ENCODE results near the gene RAB17. TPM values are rescaled to one million over a fixed set of nuclear protein-coding genes. Genes with fewer than 3 reads are reported as not detected.

RAB17 gene
- total and polyA plus RNA-seq, 10 of the 15 experiments (the other 5 are each of a cell fraction or from before 2014, with no cell fraction given) = 0.07 to 1.4 (median 0.28) TPM; not detected in 3

DNA sequence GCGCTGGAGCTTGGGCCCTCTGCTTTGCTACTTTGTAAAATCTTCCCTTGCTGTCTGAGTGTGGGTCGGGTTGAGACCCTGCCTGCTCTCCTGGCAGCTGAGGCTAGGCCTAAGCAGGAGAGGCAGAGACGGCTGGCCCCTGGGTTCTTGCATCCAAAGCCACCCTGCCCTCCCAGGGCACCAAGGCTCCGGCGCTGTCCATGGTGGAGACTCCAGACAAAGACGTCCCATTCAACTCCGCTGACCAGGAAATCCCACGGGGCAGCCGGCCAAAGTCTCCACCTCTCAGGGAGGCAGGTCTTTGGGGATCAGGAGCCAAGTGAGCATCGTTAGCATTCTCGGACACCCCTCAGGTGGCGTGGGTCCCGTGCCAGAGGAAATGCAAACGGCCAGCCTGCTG is 26.7 kb downstream of the RAB17 start:
- Histone ChIP-seq H3K4me2 (ENCODE audit: control insufficient read depth, insufficient read depth) (no peak overlapping the region), H3K4me3 (no peak overlapping the region), H3K9ac (ENCODE audit: control insufficient read depth, insufficient read depth, low read length) (no peak overlapping the region), H3K36me3 (ENCODE audit: control insufficient read depth in 2 of 2, insufficient read depth in 2 of 2, low read length in 1 of 2) (no peaks in the 10 kb centered on the region), H3K4me1 (ENCODE audit: control insufficient read depth, insufficient read depth, low read length) (peaks cover 5% of the 10 kb centered on the region; the same call in 1 of the 2 replicates), H3K79me2 (ENCODE audit: control insufficient read depth, insufficient read depth, low read length) (no peaks in the 10 kb centered on the region), H3K27me3 (replicated peaks in 1 of 2; ENCODE audit: control insufficient read depth in 2 of 2, insufficient read depth in 2 of 2, low read length in 1 of 2) (no peaks in the 10 kb centered on the region; a peak in 1 of 4 replicates), H2AFZ (ENCODE audit: control insufficient read depth, low read depth, low read length) (no peak overlapping the region), H3K9me3 (replicated peaks; ENCODE audit: control insufficient read depth, insufficient read depth, low read length) (no peaks in the 10 kb centered on the region; the same call in 2 of the 3 replicates), H4K20me1 (ENCODE audit: control insufficient read depth, insufficient read depth) (no peaks in the 10 kb centered on the region), H3K27ac (ENCODE audit: control insufficient read depth, insufficient read depth) (no peak overlapping the region)
- TF ChIP-seq, protein P1, sequence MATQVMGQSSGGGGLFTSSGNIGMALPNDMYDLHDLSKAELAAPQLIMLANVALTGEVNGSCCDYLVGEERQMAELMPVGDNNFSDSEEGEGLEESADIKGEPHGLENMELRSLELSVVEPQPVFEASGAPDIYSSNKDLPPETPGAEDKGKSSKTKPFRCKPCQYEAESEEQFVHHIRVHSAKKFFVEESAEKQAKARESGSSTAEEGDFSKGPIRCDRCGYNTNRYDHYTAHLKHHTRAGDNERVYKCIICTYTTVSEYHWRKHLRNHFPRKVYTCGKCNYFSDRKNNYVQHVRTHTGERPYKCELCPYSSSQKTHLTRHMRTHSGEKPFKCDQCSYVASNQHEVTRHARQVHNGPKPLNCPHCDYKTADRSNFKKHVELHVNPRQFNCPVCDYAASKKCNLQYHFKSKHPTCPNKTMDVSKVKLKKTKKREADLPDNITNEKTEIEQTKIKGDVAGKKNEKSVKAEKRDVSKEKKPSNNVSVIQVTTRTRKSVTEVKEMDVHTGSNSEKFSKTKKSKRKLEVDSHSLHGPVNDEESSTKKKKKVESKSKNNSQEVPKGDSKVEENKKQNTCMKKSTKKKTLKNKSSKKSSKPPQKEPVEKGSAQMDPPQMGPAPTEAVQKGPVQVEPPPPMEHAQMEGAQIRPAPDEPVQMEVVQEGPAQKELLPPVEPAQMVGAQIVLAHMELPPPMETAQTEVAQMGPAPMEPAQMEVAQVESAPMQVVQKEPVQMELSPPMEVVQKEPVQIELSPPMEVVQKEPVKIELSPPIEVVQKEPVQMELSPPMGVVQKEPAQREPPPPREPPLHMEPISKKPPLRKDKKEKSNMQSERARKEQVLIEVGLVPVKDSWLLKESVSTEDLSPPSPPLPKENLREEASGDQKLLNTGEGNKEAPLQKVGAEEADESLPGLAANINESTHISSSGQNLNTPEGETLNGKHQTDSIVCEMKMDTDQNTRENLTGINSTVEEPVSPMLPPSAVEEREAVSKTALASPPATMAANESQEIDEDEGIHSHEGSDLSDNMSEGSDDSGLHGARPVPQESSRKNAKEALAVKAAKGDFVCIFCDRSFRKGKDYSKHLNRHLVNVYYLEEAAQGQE (IDR thresholded peaks at IDR 0.05; ENCODE audit: low read depth, low read length) = peak; percentile 73; the same call in 1 of the 2 replicates
- TF ChIP-seq ZNF217 (IDR thresholded peaks at IDR 0.05) = no peak
- ChIA-PET SMC1A (ENCODE audit: uncharacterized antibody, unreplicated experiment) (interaction anchor here (1.5 kb wide), 1 partner anchor 51 kb away, joined by 4 read pairs; no protein-coding TSS in a partner anchor), RAD21 (ENCODE audit: unreplicated experiment) (interaction anchor here (3.3 kb wide), 1 partner anchor 51 kb away, joined by 12 read pairs; no protein-coding TSS in a partner anchor), CTCF (interaction anchor here (1.7 to 3.3 kb wide), 2 partner anchors 8 to 51 kb away, joined by 4 to 25 read pairs; no protein-coding TSS in a partner anchor), POLR2A (no interaction called here)
- 49% methylated on average over 14 of the region's 14 CpGs for WGBS (ENCODE audit: insufficient coverage, insufficient replicate concordance, low lambda C conversion rate, missing lambda C conversion rate)
- no TSS peak for BruUV-seq (replicated peaks)
- intact Hi-C loops (cut with micrococcal nuclease; ENCODE audit: unreplicated experiment) = no loop called here
- in situ Hi-C loops (cut with MboI) = no loop called here
- ATAC-seq = no peak
- DNase-seq (ENCODE audit: low read depth, low spot score) = no peak
- no peak for FAIRE-seq

DNA sequence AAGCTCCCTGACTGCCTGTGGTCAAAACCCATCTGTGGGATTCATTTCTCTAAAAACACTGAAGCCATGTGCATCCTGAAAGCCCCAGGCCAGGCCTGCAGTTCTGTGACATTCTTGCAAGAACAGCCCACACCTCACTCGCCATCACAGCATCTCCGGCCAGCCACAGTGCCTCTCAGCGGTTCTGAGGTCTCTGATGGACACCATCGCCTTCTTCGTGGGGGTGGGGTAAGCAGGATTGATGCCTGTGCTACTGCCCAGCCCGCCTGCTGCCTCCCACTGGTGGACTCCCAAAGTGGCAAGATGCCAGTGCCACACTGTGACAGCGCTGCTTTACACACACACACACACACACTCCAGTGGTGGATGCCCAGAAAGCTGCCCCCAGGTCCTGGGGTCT is 29.3 kb downstream of the RAB17 start:
- DNase-seq (ENCODE audit: low read depth, low spot score) (no peak), ATAC-seq (no peak), FAIRE-seq (no peak)
- Histone ChIP-seq H3K4me1 (ENCODE audit: control insufficient read depth, insufficient read depth, low read length) (peaks cover 19% of the 10 kb centered on the region), H3K27ac (ENCODE audit: control insufficient read depth, insufficient read depth) (no peak overlapping the region), H3K9ac (ENCODE audit: control insufficient read depth, insufficient read depth, low read length) (no peak overlapping the region), H2AFZ (ENCODE audit: control insufficient read depth, low read depth, low read length) (no peak overlapping the region), H3K9me3 (replicated peaks; ENCODE audit: control insufficient read depth, insufficient read depth, low read length) (peaks cover under 1% of the 10 kb centered on the region; the same call in 1 of the 3 replicates), H3K4me3 (no peak overlapping the region), H3K36me3 (ENCODE audit: control insufficient read depth in 2 of 2, insufficient read depth in 2 of 2, low read length in 1 of 2) (no peaks in the 10 kb centered on the region), H3K79me2 (ENCODE audit: control insufficient read depth, insufficient read depth, low read length) (no peaks in the 10 kb centered on the region), H4K20me1 (ENCODE audit: control insufficient read depth, insufficient read depth) (no peaks in the 10 kb centered on the region), H3K27me3 (replicated peaks in 1 of 2; ENCODE audit: control insufficient read depth in 2 of 2, insufficient read depth in 2 of 2, low read length in 1 of 2) (no peaks in the 10 kb centered on the region), H3K4me2 (ENCODE audit: control insufficient read depth, insufficient read depth) (no peak overlapping the region)
- in situ Hi-C loops (cut with MboI) (no loop called here), intact Hi-C loops (cut with micrococcal nuclease; ENCODE audit: unreplicated experiment) (no loop called here)
- ChIA-PET POLR2A (no interaction called here), CTCF (interaction anchor here (2.9 to 3.3 kb wide), 2 partner anchors 11 to 48 kb away, joined by 25 to 26 read pairs; no protein-coding TSS in a partner anchor), SMC1A (ENCODE audit: uncharacterized antibody, unreplicated experiment) (interaction anchor here (0.8 to 7.4 kb wide), 5 partner anchors 10 to 49 kb away, joined by 3 to 44 read pairs (median 11); no protein-coding TSS in a partner anchor), RAD21 (ENCODE audit: unreplicated experiment) (interaction anchor here (2.7 to 3.3 kb wide), 2 partner anchors 11 to 49 kb away, joined by 12 to 15 read pairs; no protein-coding TSS in a partner anchor)
- 62% methylated on average over 7 of the region's 7 CpGs for WGBS (ENCODE audit: insufficient coverage, insufficient replicate concordance, low lambda C conversion rate, missing lambda C conversion rate)
- BruUV-seq (replicated peaks) = no TSS peak
- no peak for TF ChIP-seq SREBF2 (IDR thresholded peaks at IDR 0.05; ENCODE audit: low read length)
- TF ChIP-seq SIX5 (IDR thresholded peaks at IDR 0.05; ENCODE audit: low read depth, low read length, severe bottlenecking) = no peak
- no peak for TF ChIP-seq ZNF274 (IDR thresholded peaks at IDR 0.05; ENCODE audit: insufficient read depth, insufficient read length)
- TF ChIP-seq CHD1 (IDR thresholded peaks at IDR 0.05; ENCODE audit: low read depth, low read length) = no peak
- no peak for TF ChIP-seq IRF3 (IDR thresholded peaks at IDR 0.05)
- no peak for TF ChIP-seq KAT2A (conservative IDR thresholded peaks at IDR 0.05; ENCODE audit: control insufficient read depth, low read depth, low read length)
- TF ChIP-seq RB1 (IDR thresholded peaks at IDR 0.05; ENCODE audit: borderline replicate concordance) = no peak
- TF ChIP-seq, protein P2, sequence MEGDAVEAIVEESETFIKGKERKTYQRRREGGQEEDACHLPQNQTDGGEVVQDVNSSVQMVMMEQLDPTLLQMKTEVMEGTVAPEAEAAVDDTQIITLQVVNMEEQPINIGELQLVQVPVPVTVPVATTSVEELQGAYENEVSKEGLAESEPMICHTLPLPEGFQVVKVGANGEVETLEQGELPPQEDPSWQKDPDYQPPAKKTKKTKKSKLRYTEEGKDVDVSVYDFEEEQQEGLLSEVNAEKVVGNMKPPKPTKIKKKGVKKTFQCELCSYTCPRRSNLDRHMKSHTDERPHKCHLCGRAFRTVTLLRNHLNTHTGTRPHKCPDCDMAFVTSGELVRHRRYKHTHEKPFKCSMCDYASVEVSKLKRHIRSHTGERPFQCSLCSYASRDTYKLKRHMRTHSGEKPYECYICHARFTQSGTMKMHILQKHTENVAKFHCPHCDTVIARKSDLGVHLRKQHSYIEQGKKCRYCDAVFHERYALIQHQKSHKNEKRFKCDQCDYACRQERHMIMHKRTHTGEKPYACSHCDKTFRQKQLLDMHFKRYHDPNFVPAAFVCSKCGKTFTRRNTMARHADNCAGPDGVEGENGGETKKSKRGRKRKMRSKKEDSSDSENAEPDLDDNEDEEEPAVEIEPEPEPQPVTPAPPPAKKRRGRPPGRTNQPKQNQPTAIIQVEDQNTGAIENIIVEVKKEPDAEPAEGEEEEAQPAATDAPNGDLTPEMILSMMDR (IDR thresholded peaks at IDR 0.05 in 2 of 3, conservative IDR thresholded peaks at IDR 0.05 in 1 of 3; ENCODE audit: control insufficient read depth in 2 of 3, extremely low read depth in 1 of 3, insufficient read depth in 1 of 3, low read depth in 3 of 3, low read length in 3 of 3) = no peak
- no peak for TF ChIP-seq ZNF217 (IDR thresholded peaks at IDR 0.05)

All from GM12878 (cell line).